Jurkat, Clone E6-1 (cell line): ENCODE results near the gene MAGEA9B. TPM values are rescaled to one million over a fixed set of nuclear protein-coding genes. Genes with fewer than 3 reads are reported as not detected.
A peak's percentile ranks its signal among the peaks of the same experiment; 100 is the strongest.
"Not testable (repeated sequence)": the region's sequence is repeated elsewhere in the genome, so short reads cannot be mapped to it uniquely, and the experiment has no call there.

ENCODE experiments used
- DNase-seq: peaks from one replicate; pipeline ENCODE4 v3.0.0-alpha.2; 2011; ENCODE audit warnings: low read depth, low spot score
- H3K4me3 ChIP-seq: 2 replicates; pipeline ENCODE4 v1.5.1; 2011; ENCODE audit warnings: mild to moderate bottlenecking, low read length, control low read depth, moderate library complexity
- polyA plus RNA-seq: library from polyadenylated mRNA; unstranded; fragments of >200 nt; gene quantifications from one replicate; pipeline ENCODE4 v1.2.1, GENCODE V29; 2012; ENCODE audit warnings: missing spikeins; ENCODE audit not compliant: insufficient read length, insufficient read depth

MAGEA9B gene
- 60.8 TPM for polyA plus RNA-seq

- not testable (repeated sequence) for H3K4me3 ChIP-seq, DNase-seq
Measured at GRCh38 chrX:149587359-149587758, at the start of gene MAGEA9B. Gene MAGEA9B, minus strand, starts transcription at chrX:149587459. Its CDS starts 4,280 bp downstream, at chrX:149583179.

GRCh38 chrX:149633511-149633910, 46.3 kb upstream of the MAGEA9B start:
- no peak for DNase-seq
- no peak overlapping the region for H3K4me3 ChIP-seq

GRCh38 chrX:149631234-149632165, 44.2 kb upstream of the MAGEA9B start, which contains the start of gene TMEM185A:
Gene TMEM185A, minus strand, starts transcription at chrX:149631792. Its CDS starts 212 bp downstream, at chrX:149631580.
- DNase-seq, result peak; percentile 36
- H3K4me3 ChIP-seq, result peak within 1 kb of the TSS; percentile 60

GRCh38 chrX:149630681-149631233, 43.5 kb upstream of the MAGEA9B start:
- no peak for DNase-seq
- peak overlapping the region; percentile 60 for H3K4me3 ChIP-seq

DNA sequence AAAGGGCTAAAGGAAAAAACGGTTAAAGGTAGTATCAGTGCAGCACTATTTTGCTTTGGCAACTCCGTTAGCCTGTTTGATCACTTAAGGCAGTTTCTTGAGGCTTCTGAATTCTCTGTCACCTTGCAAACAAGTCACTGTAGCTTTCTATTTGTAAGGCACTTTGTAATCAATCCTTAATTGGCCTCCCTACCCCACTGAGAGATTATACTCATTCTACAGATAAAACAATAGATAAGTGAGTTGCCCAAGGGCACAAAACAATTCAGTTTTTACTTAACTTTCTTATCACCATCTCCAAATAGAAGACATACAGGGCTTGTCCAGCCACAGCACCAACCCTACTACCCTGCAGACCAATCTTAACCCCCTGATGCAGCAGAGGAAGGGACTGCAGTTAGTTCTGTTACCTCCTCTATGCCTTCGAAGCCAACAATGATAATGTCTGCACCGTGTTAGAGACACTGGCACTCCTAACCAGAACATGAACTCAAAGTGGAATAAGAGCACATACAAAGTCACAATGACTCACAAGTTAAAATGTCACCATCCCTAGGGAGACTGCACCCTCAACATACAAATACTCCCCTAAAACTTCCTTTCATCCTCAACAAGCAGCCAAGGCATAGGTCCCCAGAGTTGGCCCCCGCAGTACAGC, 42.6 kb upstream of the MAGEA9B start:
- no peak overlapping the region for H3K4me3 ChIP-seq
- DNase-seq, result no peak

- H3K4me3 ChIP-seq, result no peak overlapping the region
Measured at GRCh38 chrX:149628768-149629167, 41.5 kb upstream of the MAGEA9B start.

GRCh38 chrX:149628280-149628679, 41.0 kb upstream of the MAGEA9B start:
- H3K4me3 ChIP-seq, result no peak overlapping the region
- DNase-seq, result no peak

More at GRCh38 chrX:149628768-149629167, 41.5 kb upstream of the MAGEA9B start:
- DNase-seq, result no peak

DNA sequence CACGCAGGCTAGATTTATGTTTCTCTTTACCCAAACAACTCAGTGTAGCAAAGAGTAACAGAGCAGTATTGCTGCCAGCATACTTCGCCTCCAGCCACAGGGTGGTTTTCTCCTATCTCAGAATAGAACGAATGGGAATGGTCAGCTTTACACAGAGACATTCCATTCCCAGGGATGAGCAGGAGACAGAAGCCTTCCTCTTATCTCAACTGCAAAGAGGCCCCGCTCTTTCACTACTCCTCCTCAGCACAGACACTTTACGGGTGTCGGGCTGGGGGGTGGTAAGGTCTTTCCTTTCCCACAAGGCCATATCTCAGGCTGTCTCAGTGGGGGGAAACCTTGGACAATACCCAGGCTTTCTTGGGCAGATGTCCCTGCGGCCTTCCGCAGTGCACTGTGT, 39.6 kb upstream of the MAGEA9B start:
- DNase-seq, H3K4me3 ChIP-seq: not testable (repeated sequence)

DNA sequence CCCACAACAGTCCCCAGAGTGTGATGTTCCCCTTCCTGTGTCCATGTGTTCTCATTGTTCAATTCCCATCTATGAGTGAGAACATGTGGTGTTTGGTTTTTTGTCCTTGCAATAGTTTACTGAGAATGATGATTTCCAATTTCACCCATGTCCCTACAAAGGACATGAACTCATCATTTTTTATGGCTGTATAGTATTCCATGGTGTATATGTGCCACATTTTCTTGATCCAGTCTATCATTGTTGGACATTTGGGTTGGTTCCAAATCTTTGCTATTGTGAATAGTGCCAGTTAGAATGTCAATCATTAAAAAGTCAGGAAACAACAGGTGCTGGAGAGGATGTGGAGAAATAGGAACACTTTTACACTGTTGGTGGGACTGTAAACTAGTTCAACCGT, 32.4 kb upstream of the MAGEA9B start:
- not testable (repeated sequence) for H3K4me3 ChIP-seq, DNase-seq

GRCh38 chrX:149618871-149619270, 31.6 kb upstream of the MAGEA9B start:
- DNase-seq, result no peak
- H3K4me3 ChIP-seq, result no peak overlapping the region

GRCh38 chrX:149611623-149612175, 24.4 kb upstream of the MAGEA9B start:
- DNase-seq, result no peak
- H3K4me3 ChIP-seq, result no peak overlapping the region

DNA sequence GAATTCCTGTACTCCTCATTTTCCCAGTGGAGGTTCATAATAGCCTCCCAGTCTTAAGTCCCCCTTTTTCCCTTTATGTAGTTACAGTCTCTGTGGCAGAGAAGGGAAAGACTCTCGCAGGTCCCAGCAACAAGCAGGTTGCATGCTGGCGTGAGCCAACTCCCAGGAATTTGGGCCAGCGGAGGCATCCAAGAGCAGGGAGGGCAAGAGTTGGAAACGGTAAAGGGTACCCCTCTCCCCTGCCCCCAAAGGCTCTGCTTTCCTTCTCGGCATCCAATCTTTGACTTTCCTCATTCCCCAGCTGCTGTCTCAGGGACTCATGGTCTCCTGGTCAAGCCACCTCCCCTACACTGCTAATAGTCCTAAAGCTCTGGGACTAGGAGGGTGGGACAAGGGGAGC, 23.3 kb upstream of the MAGEA9B start:
- no peak for DNase-seq
- H3K4me3 ChIP-seq, result no peak overlapping the region

DNA sequence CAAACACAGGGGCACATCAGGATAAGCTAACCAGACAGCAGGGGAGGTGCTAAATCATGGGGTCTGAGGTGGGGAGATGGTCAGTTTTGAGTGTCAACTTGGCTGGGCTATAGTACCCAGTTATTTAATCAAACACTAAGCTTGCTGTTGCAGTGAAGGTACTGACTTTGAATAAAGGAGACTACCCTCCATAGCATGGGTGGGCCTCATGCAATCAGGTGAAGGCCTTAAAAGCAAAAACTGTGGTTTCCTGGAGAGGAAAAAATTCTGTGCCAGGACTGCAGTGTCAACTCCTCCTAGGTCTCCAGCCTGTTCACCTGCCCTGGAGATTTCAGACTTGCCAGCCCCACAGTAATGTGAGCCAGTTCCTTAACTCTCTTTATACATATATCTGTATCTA, 20.4 kb upstream of the MAGEA9B start:
- H3K4me3 ChIP-seq, result no peak overlapping the region
- DNase-seq, result no peak

GRCh38 chrX:149605248-149605885, 18.1 kb upstream of the MAGEA9B start:
- DNase-seq, H3K4me3 ChIP-seq: not testable (repeated sequence)

DNA sequence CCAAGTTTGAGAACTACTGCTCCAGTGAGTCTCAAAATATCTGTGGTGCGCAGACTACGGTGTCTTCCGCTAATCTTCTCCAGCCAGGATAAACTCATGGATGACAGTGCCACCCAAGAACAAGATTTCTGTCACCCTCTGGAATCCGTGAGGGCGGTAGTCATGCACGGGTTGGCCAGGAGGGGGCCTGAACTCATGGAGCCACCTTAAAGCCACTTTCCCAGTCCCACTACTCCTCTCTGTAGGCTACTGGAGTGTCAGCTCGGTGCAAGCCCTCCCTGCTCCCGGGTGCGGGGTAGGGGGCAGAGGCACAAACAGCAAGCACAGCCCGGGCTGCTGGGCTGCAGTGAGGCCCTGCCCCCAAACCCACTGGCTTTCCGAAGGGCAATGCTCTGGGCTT, 11.3 kb upstream of the MAGEA9B start:
- H3K4me3 ChIP-seq, DNase-seq: not testable (repeated sequence)

DNA sequence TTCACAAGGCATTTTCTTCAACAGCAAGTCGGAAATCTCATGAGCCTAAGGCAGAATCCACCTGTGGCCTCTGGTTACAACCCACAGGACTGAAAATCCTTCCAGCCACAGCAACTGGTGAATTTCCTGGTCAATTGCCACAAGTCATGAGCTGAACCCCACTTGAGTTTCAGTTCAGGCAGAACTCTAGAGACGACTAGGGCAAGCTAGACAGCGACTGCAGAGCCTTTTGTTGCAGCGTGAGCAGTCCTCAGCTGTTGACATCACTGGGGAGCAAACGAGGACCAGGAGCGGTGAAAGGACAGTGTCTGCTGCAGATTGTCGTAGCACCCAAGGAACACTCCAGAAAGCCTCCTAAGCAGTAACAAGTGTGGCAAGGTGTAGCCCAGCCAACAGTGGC, 8.7 kb upstream of the MAGEA9B start:
- H3K4me3 ChIP-seq, DNase-seq: not testable (repeated sequence)

GRCh38 chrX:149595214-149595613, 8.0 kb upstream of the MAGEA9B start, which contains the start of gene HSFX2:
Gene HSFX2, minus strand, starts transcription at chrX:149595314. Its CDS starts 614 bp downstream, at chrX:149594700.
- H3K4me3 ChIP-seq, DNase-seq: not testable (repeated sequence)

GRCh38 chrX:149590993-149591392, 3.7 kb upstream of the MAGEA9B start:
- not testable (repeated sequence) for H3K4me3 ChIP-seq, DNase-seq

- not testable (repeated sequence) for H3K4me3 ChIP-seq, DNase-seq
Measured at GRCh38 chrX:149585631-149586030, 1.6 kb downstream of the MAGEA9B start.
